ENCODE measurements around the gene C16orf54.

DNA sequence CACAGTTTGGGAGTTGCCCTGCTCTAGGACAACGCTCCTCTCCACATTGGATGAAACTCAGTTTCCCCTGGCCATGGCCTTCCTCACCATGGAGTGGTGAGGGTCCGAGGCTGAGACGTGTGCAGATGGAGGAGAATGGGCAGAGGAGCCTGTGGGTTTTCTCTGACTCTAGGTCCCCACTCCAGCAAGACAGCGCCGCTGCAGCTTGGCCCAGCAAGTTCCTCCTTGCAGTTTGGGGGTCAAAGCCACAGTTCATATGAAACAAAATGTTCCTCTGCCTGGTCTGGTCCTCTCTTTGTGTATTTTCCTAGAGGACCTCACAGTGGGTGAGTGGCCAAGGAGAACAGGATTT is 2.3 kb downstream of the C16orf54 start:
- no peak for TF ChIP-seq POLR2AphosphoS5 (IDR thresholded peaks at IDR 0.05; ENCODE audit: low read depth, low read length)
- no peak for TF ChIP-seq POLR2A (IDR thresholded peaks at IDR 0.05; ENCODE audit: low read depth, low read length)
- no peak for TF ChIP-seq TAF1 (IDR thresholded peaks at IDR 0.05; ENCODE audit: borderline replicate concordance, low read depth, low read length)

All from GM12892 (cell line).